Measurements from ENCODE around the gene ADCY2. TPM values are rescaled to one million over a fixed set of nuclear protein-coding genes. Genes with fewer than 3 reads are reported as not detected.

ADCY2 gene
- total RNA-seq, 2 donors from 2014 or later: not detected

- Mint-ChIP-seq H3K36me3 (no peaks in the 10 kb centered on the region), H3K4me3 (no peak overlapping the region), H3K27ac (no peak overlapping the region), H3K9me3 (peaks cover 3% of the 10 kb centered on the region), H3K27me3 (no peaks in the 10 kb centered on the region), H3K4me1 (ENCODE audit: low read depth in 2 of 2) (no peaks in the 10 kb centered on the region)
- DNase-seq (ENCODE audit: low spot score) (no peak), ATAC-seq (no peak)
Observed at GRCh38 chr5:7667216-7667767, 271.4 kb downstream of the ADCY2 start.

- no peaks in the 10 kb centered on the region for H3K4me1 Mint-ChIP-seq (ENCODE audit: low read depth in 2 of 2)
- no peak overlapping the region for H3K4me3 Mint-ChIP-seq
- no peaks in the 10 kb centered on the region for H3K36me3 Mint-ChIP-seq
- no peak for DNase-seq (ENCODE audit: low spot score)
- no peaks in the 10 kb centered on the region for H3K27me3 Mint-ChIP-seq
- no peak for ATAC-seq
- peaks cover 3% of the 10 kb centered on the region for H3K9me3 Mint-ChIP-seq
- no peak overlapping the region for H3K27ac Mint-ChIP-seq
Observed at GRCh38 chr5:7668161-7668560, 272.2 kb downstream of the ADCY2 start.

- ATAC-seq (no peak), DNase-seq (ENCODE audit: low spot score) (no peak)
- no peak overlapping the region for H3K27ac Mint-ChIP-seq
- H3K27me3 Mint-ChIP-seq: no peaks in the 10 kb centered on the region
- H3K4me1 Mint-ChIP-seq (ENCODE audit: low read depth in 2 of 2): no peaks in the 10 kb centered on the region
- H3K4me3 Mint-ChIP-seq: no peak overlapping the region
- peaks cover 3% of the 10 kb centered on the region for H3K9me3 Mint-ChIP-seq
- H3K36me3 Mint-ChIP-seq: no peaks in the 10 kb centered on the region
Observed at GRCh38 chr5:7668627-7669026, 272.7 kb downstream of the ADCY2 start.

GRCh38 chr5:7671381-7671993, 275.5 kb downstream of the ADCY2 start:
- Mint-ChIP-seq H3K27me3 (no peaks in the 10 kb centered on the region), H3K4me3 (no peak overlapping the region), H3K4me1 (ENCODE audit: low read depth in 2 of 2) (no peaks in the 10 kb centered on the region), H3K36me3 (no peaks in the 10 kb centered on the region), H3K9me3 (peaks cover 3% of the 10 kb centered on the region), H3K27ac (no peak overlapping the region)
- ATAC-seq (no peak), DNase-seq (ENCODE audit: low spot score) (no peak)

GRCh38 chr5:7673658-7674057, 277.7 kb downstream of the ADCY2 start:
- H3K36me3 Mint-ChIP-seq: no peaks in the 10 kb centered on the region
- H3K4me1 Mint-ChIP-seq (ENCODE audit: low read depth in 2 of 2): no peaks in the 10 kb centered on the region
- no peak for DNase-seq (ENCODE audit: low spot score)
- H3K4me3 Mint-ChIP-seq: no peak overlapping the region
- peaks cover 3% of the 10 kb centered on the region for H3K9me3 Mint-ChIP-seq
- no peaks in the 10 kb centered on the region for H3K27me3 Mint-ChIP-seq
- peak; percentile 33 to 36 for ATAC-seq
- H3K27ac Mint-ChIP-seq: no peak overlapping the region

GRCh38 chr5:7676455-7676854, 280.5 kb downstream of the ADCY2 start:
- H3K4me1 Mint-ChIP-seq (ENCODE audit: low read depth in 2 of 2): no peaks in the 10 kb centered on the region
- H3K27ac Mint-ChIP-seq: no peak overlapping the region
- H3K27me3 Mint-ChIP-seq: no peaks in the 10 kb centered on the region
- DNase-seq (ENCODE audit: low spot score): no peak
- H3K4me3 Mint-ChIP-seq: no peak overlapping the region
- H3K36me3 Mint-ChIP-seq: no peaks in the 10 kb centered on the region
- peaks cover 7% of the 10 kb centered on the region for H3K9me3 Mint-ChIP-seq
- ATAC-seq: no peak

- H3K4me1 Mint-ChIP-seq (ENCODE audit: low read depth in 2 of 2): no peaks in the 10 kb centered on the region
- H3K9me3 Mint-ChIP-seq: peaks cover 7% of the 10 kb centered on the region
- no peak for DNase-seq (ENCODE audit: low spot score)
- H3K36me3 Mint-ChIP-seq: no peaks in the 10 kb centered on the region
- no peak for ATAC-seq
- H3K27ac Mint-ChIP-seq: no peak overlapping the region
- H3K4me3 Mint-ChIP-seq: no peak overlapping the region
- no peaks in the 10 kb centered on the region for H3K27me3 Mint-ChIP-seq
Observed at GRCh38 chr5:7678030-7678429, 282.1 kb downstream of the ADCY2 start.

- peaks cover 7% of the 10 kb centered on the region for H3K9me3 Mint-ChIP-seq
- no peaks in the 10 kb centered on the region for H3K4me1 Mint-ChIP-seq (ENCODE audit: low read depth in 2 of 2)
- ATAC-seq: no peak
- no peak overlapping the region for H3K4me3 Mint-ChIP-seq
- no peak overlapping the region for H3K27ac Mint-ChIP-seq
- no peak for DNase-seq (ENCODE audit: low spot score)
- H3K36me3 Mint-ChIP-seq: no peaks in the 10 kb centered on the region
- no peaks in the 10 kb centered on the region for H3K27me3 Mint-ChIP-seq
Observed at GRCh38 chr5:7679663-7680062, 283.7 kb downstream of the ADCY2 start.

GRCh38 chr5:7680260-7680659, 284.3 kb downstream of the ADCY2 start:
- Mint-ChIP-seq H3K27ac (no peak overlapping the region), H3K9me3 (peaks cover 7% of the 10 kb centered on the region), H3K36me3 (no peaks in the 10 kb centered on the region), H3K4me1 (ENCODE audit: low read depth in 2 of 2) (no peaks in the 10 kb centered on the region), H3K4me3 (no peak overlapping the region), H3K27me3 (no peaks in the 10 kb centered on the region)
- ATAC-seq (no peak), DNase-seq (ENCODE audit: low spot score) (no peak)

GRCh38 chr5:7682379-7682778, 286.4 kb downstream of the ADCY2 start:
- Mint-ChIP-seq H3K27me3 (no peaks in the 10 kb centered on the region), H3K4me1 (ENCODE audit: low read depth in 2 of 2) (no peaks in the 10 kb centered on the region), H3K27ac (no peak overlapping the region), H3K9me3 (peaks cover 7% of the 10 kb centered on the region), H3K36me3 (no peaks in the 10 kb centered on the region), H3K4me3 (no peak overlapping the region)
- ATAC-seq (no peak), DNase-seq (ENCODE audit: low spot score) (no peak)

GRCh38 chr5:7683753-7684152, 287.8 kb downstream of the ADCY2 start:
- Mint-ChIP-seq H3K4me1 (ENCODE audit: low read depth in 2 of 2) (no peaks in the 10 kb centered on the region), H3K9me3 (peaks cover 7% of the 10 kb centered on the region), H3K36me3 (no peaks in the 10 kb centered on the region), H3K27ac (no peak overlapping the region), H3K4me3 (no peak overlapping the region), H3K27me3 (no peaks in the 10 kb centered on the region)
- DNase-seq (ENCODE audit: low spot score) (no peak), ATAC-seq (no peak)

- Mint-ChIP-seq H3K36me3 (no peaks in the 10 kb centered on the region), H3K4me1 (ENCODE audit: low read depth in 2 of 2) (no peaks in the 10 kb centered on the region), H3K27me3 (no peaks in the 10 kb centered on the region), H3K27ac (no peak overlapping the region), H3K9me3 (peaks cover 1% of the 10 kb centered on the region), H3K4me3 (no peak overlapping the region)
- DNase-seq (ENCODE audit: low spot score) (no peak), ATAC-seq (no peak)
Observed at GRCh38 chr5:7684826-7685225, 288.9 kb downstream of the ADCY2 start.

- Mint-ChIP-seq H3K4me1 (ENCODE audit: low read depth in 2 of 2) (no peaks in the 10 kb centered on the region), H3K9me3 (no peaks in the 10 kb centered on the region), H3K4me3 (no peak overlapping the region), H3K27ac (no peak overlapping the region), H3K36me3 (no peaks in the 10 kb centered on the region), H3K27me3 (no peaks in the 10 kb centered on the region)
- no peak for DNase-seq (ENCODE audit: low spot score)
- ATAC-seq: no peak
Observed at GRCh38 chr5:7686794-7687193, 290.9 kb downstream of the ADCY2 start.

GRCh38 chr5:7690557-7690956, 294.6 kb downstream of the ADCY2 start:
- Mint-ChIP-seq H3K36me3 (no peaks in the 10 kb centered on the region), H3K4me1 (ENCODE audit: low read depth in 2 of 2) (no peaks in the 10 kb centered on the region), H3K27me3 (peaks cover 0 to 7% of the 10 kb centered on the region in 2 donors), H3K27ac (no peak overlapping the region), H3K4me3 (no peak overlapping the region), H3K9me3 (peaks cover 6% of the 10 kb centered on the region)
- ATAC-seq: no peak
- DNase-seq (ENCODE audit: low spot score): no peak

GRCh38 chr5:7705261-7705660, 309.3 kb downstream of the ADCY2 start:
- Mint-ChIP-seq H3K27me3 (no peaks in the 10 kb centered on the region), H3K27ac (no peak overlapping the region), H3K4me3 (no peak overlapping the region), H3K4me1 (ENCODE audit: low read depth in 2 of 2) (no peaks in the 10 kb centered on the region), H3K9me3 (peaks cover 3% of the 10 kb centered on the region), H3K36me3 (no peaks in the 10 kb centered on the region)
- no peak for DNase-seq (ENCODE audit: low spot score)
- ATAC-seq: no peak

Data from natural killer cell treated with Interleukin-12 subunit alpha and Interleukin-12 subunit beta and Interleukin-15 and Interleukin-18, amount 100 ng/mL, for 72 hours (primary cell).